Measurements from ENCODE around the gene GAB2.

DNA sequence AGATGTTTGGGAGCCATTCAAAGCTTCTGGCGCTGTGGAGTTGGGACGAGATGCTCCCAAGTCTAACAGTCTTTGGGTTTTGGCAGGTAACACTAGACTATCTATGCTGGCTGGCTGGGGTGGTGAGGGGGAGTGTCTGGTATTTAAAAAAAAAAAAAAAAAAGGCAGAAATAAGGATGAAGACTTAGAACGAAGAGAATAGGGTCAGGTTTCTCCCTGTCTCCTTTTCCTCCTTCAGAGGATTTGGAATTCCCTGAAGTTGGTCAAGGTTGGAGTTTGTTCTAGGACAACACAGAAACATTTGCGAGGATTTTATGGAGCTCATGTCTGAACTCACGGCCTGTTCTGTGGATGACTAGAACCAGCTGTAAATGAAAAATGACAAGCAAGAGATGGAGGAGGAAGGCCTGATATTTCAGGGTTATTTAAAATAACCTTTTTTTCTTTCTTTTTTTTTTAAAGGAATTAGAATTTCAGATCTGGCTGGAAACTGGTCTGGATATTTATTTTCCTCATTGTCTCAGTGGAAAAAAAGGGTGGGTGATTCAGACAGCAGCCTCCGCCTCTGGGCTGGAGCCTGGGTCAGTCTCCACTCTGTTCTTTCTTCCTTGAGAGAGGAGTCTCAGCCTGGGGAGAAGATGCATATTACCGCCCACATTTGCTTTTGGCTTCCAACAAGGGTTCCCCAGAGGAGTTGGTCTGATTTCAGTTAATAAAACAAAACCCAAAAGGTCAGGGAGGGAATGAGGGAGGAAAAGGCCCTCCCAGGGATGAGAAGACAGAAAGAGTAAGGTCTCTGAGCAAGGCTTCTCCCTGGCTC lies 148.8 kb downstream of the GAB2 start:
- TF ChIP-seq CTCF (IDR thresholded peaks at IDR 0.05): no peak
- no peak for TF ChIP-seq POLR2A (IDR thresholded peaks at IDR 0.05)

Data from adrenal gland (tissue), 5 donors.